ENCODE data around the gene CALML3.

GRCh38 chr10:5547681-5547930 lies 22.8 kb downstream of the CALML3 start:
- no peak for TF ChIP-seq CTCF (IDR thresholded peaks at IDR 0.05)
- no peak for TF ChIP-seq POLR2A (IDR thresholded peaks at IDR 0.05)
